H1 (cell line): ENCODE results near the gene SERGEF. TPM values are rescaled to one million over a fixed set of nuclear protein-coding genes. Genes with fewer than 3 reads are reported as not detected.

Source experiments
- CTCF ChIA-PET: fragments of 300-600 bp; sonication (Branson Sonifier 250); formaldehyde crosslinking; loops from one replicate; lab custom pipeline; 2021; ENCODE audit not compliant: partially characterized antibody; lab: Charles Lee
- POLR2A ChIA-PET: fragments of 300-600 bp; sonication (Branson Sonifier 250); formaldehyde crosslinking; loops from one replicate; lab custom pipeline; 2021; ENCODE audit warnings: inconsistent platforms; ENCODE audit not compliant: partially characterized antibody; lab: Charles Lee
- DNase-seq, 2 experiments: peaks; one replicate each; pipeline versions ENCODE4 v3.0.0 to v3.0.0-alpha.2; 2010 to 2022; ENCODE audit warnings: low spot score in 2 of 2, low read depth in 1 of 2, mixed read lengths in 1 of 2
- FAIRE-seq: peaks from 2 replicates; lab custom pipeline; 2011; peaks lifted over from hg19 to GRCh38; lab: Jason Lieb, UNC
- H2AFZ ChIP-seq: 2 replicates; pipeline ENCODE4 v1.8.1; 2012; ENCODE audit warnings: low read length, inconsistent platforms
- H2AK5ac ChIP-seq: 2 replicates; pipeline ENCODE4 v1.6.1; 2013; ENCODE audit warnings: low read depth, low read length
- H2BK120ac ChIP-seq: replicated peaks from 2 replicates; pipeline ENCODE3; 2013; ENCODE audit warnings: low read depth, low read length, inconsistent platforms
- H2BK12ac ChIP-seq: 2 replicates; pipeline ENCODE4 v1.6.1; 2013; ENCODE audit warnings: low read depth, low read length
- H2BK15ac ChIP-seq: 2 replicates; pipeline ENCODE4 v1.6.1; 2013; ENCODE audit warnings: low read length
- H2BK20ac ChIP-seq: 2 replicates; pipeline ENCODE4 v1.6.1; 2013; ENCODE audit warnings: low read length
- H2BK5ac ChIP-seq: 2 replicates; pipeline ENCODE4 v1.6.1; 2013; ENCODE audit warnings: low read depth, low read length
- H3K14ac ChIP-seq: 2 replicates; pipeline ENCODE4 v1.6.1; 2013; ENCODE audit warnings: inconsistent platforms; ENCODE audit not compliant: insufficient read length
- H3K18ac ChIP-seq: 2 replicates; pipeline ENCODE4 v1.6.1; 2013; ENCODE audit warnings: low read length; ENCODE audit errors: extremely low read depth
- H3K23ac ChIP-seq: 2 replicates; pipeline ENCODE4 v1.6.1; 2013; ENCODE audit warnings: inconsistent platforms; ENCODE audit not compliant: insufficient read length
- H3K23me2 ChIP-seq: 2 replicates; pipeline ENCODE4 v1.6.1; 2013; ENCODE audit warnings: low read depth, low read length
- H3K27ac ChIP-seq: 2 replicates; pipeline ENCODE4 v1.6.1; 2011; ENCODE audit warnings: low read depth, low read length, inconsistent platforms
- H3K27me3 ChIP-seq, 4 experiments: replicated peaks in 1 of 4; 1 replicate in 1 of 4; 2 replicates in 3 of 4; pipeline versions ENCODE4 v1.6.1 to v1.8.1; 2011 to 2013; ENCODE audit warnings: low read length in 3 of 4, mild to moderate bottlenecking in 3 of 4, inconsistent platforms in 2 of 4, mixed read lengths in 2 of 4, moderate library complexity in 1 of 4; ENCODE audit not compliant: control insufficient read depth in 3 of 4, insufficient read depth in 3 of 4; ENCODE audit errors: extremely low read depth in 1 of 4
- H3K36me3 ChIP-seq, 4 experiments: 2 replicates each; pipeline versions ENCODE4 v1.6.1 to v1.8.1; 2011 to 2013; ENCODE audit warnings: mild to moderate bottlenecking in 4 of 4, low read length in 3 of 4, moderate library complexity in 2 of 4, control low read depth in 1 of 4, inconsistent platforms in 1 of 4; ENCODE audit not compliant: insufficient read depth in 4 of 4, control insufficient read depth in 2 of 4
- H3K4ac ChIP-seq: replicated peaks from 2 replicates; pipeline ENCODE3; 2013; ENCODE audit warnings: low read length, low read depth, mixed read lengths, inconsistent platforms; ENCODE audit not compliant: insufficient read length
- H3K4me1 ChIP-seq, 4 experiments: replicated peaks in 1 of 4; 1 replicate in 1 of 4; 2 replicates in 3 of 4; pipeline versions ENCODE4 v1.6.1 to v1.8.1; 2011 to 2013; ENCODE audit warnings: low read length in 3 of 4, inconsistent platforms in 2 of 4, mixed read lengths in 1 of 4; ENCODE audit not compliant: insufficient read depth in 4 of 4, control insufficient read depth in 3 of 4
- H3K4me2 ChIP-seq, 2 experiments: 2 replicates each; pipeline versions ENCODE4 v1.6.1 to v1.8.1; 2011 to 2013; ENCODE audit warnings: low read depth in 2 of 2, low read length in 2 of 2, control low read depth in 1 of 2, inconsistent platforms in 1 of 2, mild to moderate bottlenecking in 1 of 2; ENCODE audit not compliant: insufficient read depth in 1 of 2
- H3K4me3 ChIP-seq, 4 experiments: fragments of 200-600, 300-600 bp in 1 of 4; sonication (generic), shearing (Covaris generic), sonication (Bioruptor Twin) in 1 of 4; 2 replicates each; pipeline versions ENCODE4 v1.5.1 to v1.8.1; 2011 to 2016; ENCODE audit warnings: low read length in 4 of 4, low read depth in 3 of 4, control low read depth in 2 of 4, inconsistent platforms in 2 of 4, mild to moderate bottlenecking in 2 of 4, mixed read lengths in 1 of 4, moderate library complexity in 1 of 4; ENCODE audit not compliant: insufficient read depth in 2 of 4; ENCODE audit errors: extremely low read depth in 1 of 4
- H3K56ac ChIP-seq: replicated peaks from 2 replicates; pipeline ENCODE3; 2013; ENCODE audit warnings: low read depth, mild to moderate bottlenecking, mixed read lengths, low read length, inconsistent platforms; ENCODE audit not compliant: insufficient read length
- H3K79me1 ChIP-seq: 2 replicates; pipeline ENCODE4 v1.6.1; 2013; ENCODE audit warnings: low read depth, low read length, control low read depth
- H3K79me2 ChIP-seq, 2 experiments: 2 replicates each; pipeline versions ENCODE4 v1.6.1 to v1.8.1; 2012 to 2013; ENCODE audit warnings: low read length in 2 of 2, mild to moderate bottlenecking in 2 of 2, inconsistent platforms in 1 of 2; ENCODE audit not compliant: insufficient read depth in 2 of 2, control insufficient read depth in 1 of 2
- H3K9ac ChIP-seq, 4 experiments: replicated peaks in 1 of 4; 1 replicate in 1 of 4; 2 replicates in 3 of 4; pipeline versions ENCODE4 v1.6.1 to v1.8.1; 2011 to 2013; ENCODE audit warnings: low read depth in 3 of 4, low read length in 3 of 4, control low read depth in 2 of 4, mild to moderate bottlenecking in 2 of 4, moderate library complexity in 2 of 4, inconsistent platforms in 1 of 4; ENCODE audit errors: extremely low read depth in 1 of 4
- H3K9me3 ChIP-seq, 2 experiments: 2 replicates each; pipeline versions ENCODE4 v1.6.1 to v1.8.1; 2012 to 2013; ENCODE audit warnings: mild to moderate bottlenecking in 2 of 2, moderate library complexity in 2 of 2, control low read depth in 1 of 2, inconsistent platforms in 1 of 2, low read depth in 1 of 2, low read length in 1 of 2, mixed read lengths in 1 of 2; ENCODE audit not compliant: insufficient read depth in 2 of 2
- H4K20me1 ChIP-seq, 2 experiments: replicated peaks in 1 of 2; 2 replicates each; pipeline versions ENCODE3 to v1.8.1; 2011 to 2013; ENCODE audit warnings: inconsistent platforms in 2 of 2, low read length in 2 of 2, mild to moderate bottlenecking in 1 of 2; ENCODE audit not compliant: insufficient read depth in 2 of 2, control insufficient read depth in 1 of 2
- H4K5ac ChIP-seq: 2 replicates; pipeline ENCODE4 v1.6.1; 2013; ENCODE audit warnings: low read length, low read depth, mixed read lengths, inconsistent platforms; ENCODE audit not compliant: insufficient read length
- H4K8ac ChIP-seq: 2 replicates; pipeline ENCODE4 v1.8.0; 2013; ENCODE audit warnings: mild to moderate bottlenecking, moderate library complexity, low read length, inconsistent platforms; ENCODE audit not compliant: insufficient read depth; ENCODE audit errors: extremely low read depth
- H4K91ac ChIP-seq: replicated peaks from 2 replicates; pipeline ENCODE3; 2013; ENCODE audit warnings: low read length, mixed read lengths, inconsistent platforms; ENCODE audit not compliant: insufficient read length
- BCL11A ChIP-seq, 2 experiments: IDR thresholded peaks; one replicate each; pipeline ENCODE4 v1.6.1; 2011; ENCODE audit warnings: low read depth in 2 of 2, low read length in 2 of 2, mild to moderate bottlenecking in 2 of 2
- CBX8 ChIP-seq: fragments of 300-800, 300-1000 bp; sonication (generic); IDR thresholded peaks from 2 replicates; pipeline ENCODE4 v1.7.1; 2016; ENCODE audit warnings: low read depth, low read length, borderline replicate concordance
- CREB1 ChIP-seq: IDR thresholded peaks from 2 replicates; pipeline ENCODE4 v1.6.1; 2012; ENCODE audit warnings: inconsistent platforms
- KDM4A ChIP-seq: IDR thresholded peaks from one replicate; pipeline ENCODE4 v1.7.1; 2012; ENCODE audit warnings: low read depth, mild to moderate bottlenecking, moderate library complexity, low read length, inconsistent platforms; ENCODE audit not compliant: severe bottlenecking
- MAFK ChIP-seq: IDR thresholded peaks from 2 replicates; pipeline ENCODE4 v1.6.1; 2012; ENCODE audit warnings: low read depth, mild to moderate bottlenecking, improper control_type of control experiment, low read length
- PHF8 ChIP-seq: fragments of 200-600 bp; sonication (generic); conservative IDR thresholded peaks from 2 replicates; pipeline ENCODE4 v1.7.1; 2012; ENCODE audit warnings: low read depth, mild to moderate bottlenecking, inconsistent platforms, low read length, moderate library complexity
- RAD21 ChIP-seq, 2 experiments: IDR thresholded peaks in 1 of 2; conservative IDR thresholded peaks in 1 of 2; 2 replicates each; pipeline ENCODE4 v1.6.1; 2011; ENCODE audit warnings: low read depth in 2 of 2, low read length in 2 of 2, improper control_type of control experiment in 1 of 2, inconsistent platforms in 1 of 2, mild to moderate bottlenecking in 1 of 2, moderate library complexity in 1 of 2
- SAP30 ChIP-seq: fragments of 300-600 bp; sonication (generic); IDR thresholded peaks from 2 replicates; pipeline ENCODE4 v1.7.1; 2012; ENCODE audit warnings: low read length, moderate library complexity, mild to moderate bottlenecking, inconsistent platforms; ENCODE audit not compliant: insufficient read depth, insufficient replicate concordance
- SIRT6 ChIP-seq: IDR thresholded peaks from one replicate; pipeline ENCODE4 v1.7.1; 2012; ENCODE audit warnings: low read length, inconsistent platforms
- SUZ12 ChIP-seq: fragments of 200-600 bp; sonication (generic); IDR thresholded peaks from 2 replicates; pipeline ENCODE4 v1.6.1; 2012; ENCODE audit warnings: mild to moderate bottlenecking, inconsistent platforms, low read length, moderate library complexity, mixed read lengths
- TAF7 ChIP-seq: optimal IDR thresholded peaks from 2 replicates; pipeline ENCODE3; 2011; ENCODE audit warnings: low read depth, mild to moderate bottlenecking, inconsistent platforms, low read length, moderate library complexity, borderline replicate concordance
- TEAD4 ChIP-seq: IDR thresholded peaks from 2 replicates; pipeline ENCODE4 v1.6.1; 2012; ENCODE audit warnings: low read depth, low read length, inconsistent platforms, mixed read lengths
- WGBS, 2 experiments: shearing (Covaris generic) in 1 of 2; methylation state at CpG; one replicate each; pipeline versions ENCODE4 v1.1.6 to v1.1.7; 2013 to 2015; ENCODE audit warnings: low lambda C conversion rate in 2 of 2, mixed read lengths in 2 of 2, inconsistent platforms in 1 of 2, low coverage in 1 of 2, missing lambda C conversion rate in 1 of 2; ENCODE audit not compliant: insufficient replicate concordance in 2 of 2, insufficient coverage in 1 of 2, insufficient read length in 1 of 2; ENCODE audit errors: extremely low coverage in 1 of 2, missing lambda C conversion rate in 1 of 2; 5-methylcytosine and 5-hydroxymethylcytosine counted together
- polyA plus RNA-seq, 7 experiments: library from polyadenylated mRNA; depleted of rRNA in 3 of 7; stranded (reverse) in 5 of 7; unstranded in 2 of 7; fragments of >200 nt in 5 of 7; fragments of 200-250 nt in 2 of 7; gene quantifications; 1 replicate in 5 of 7; 2 replicates in 1 of 7; 4 replicates in 1 of 7; pipeline versions ENCODE4 v1.2.1 to v1.2.3, GENCODE V29; 2011 to 2013; ENCODE audit warnings: missing spikeins in 2 of 7, mixed read lengths in 2 of 7
- total RNA-seq: library from RNA; stranded (reverse); fragmentation: NEBNext Ultra II Directional; extraction: Animal tissue kit (Norgen Biotek cat#: 25700); gene quantifications from 2 replicates; pipeline ENCODE4 v1.2.1, GENCODE V29; 2021

SERGEF gene
- total and polyA plus RNA-seq, 2 of the 8 experiments (the other 6 are each of a cell fraction or from before 2014, with no cell fraction given) = 16.6 to 28.8 TPM

DNA sequence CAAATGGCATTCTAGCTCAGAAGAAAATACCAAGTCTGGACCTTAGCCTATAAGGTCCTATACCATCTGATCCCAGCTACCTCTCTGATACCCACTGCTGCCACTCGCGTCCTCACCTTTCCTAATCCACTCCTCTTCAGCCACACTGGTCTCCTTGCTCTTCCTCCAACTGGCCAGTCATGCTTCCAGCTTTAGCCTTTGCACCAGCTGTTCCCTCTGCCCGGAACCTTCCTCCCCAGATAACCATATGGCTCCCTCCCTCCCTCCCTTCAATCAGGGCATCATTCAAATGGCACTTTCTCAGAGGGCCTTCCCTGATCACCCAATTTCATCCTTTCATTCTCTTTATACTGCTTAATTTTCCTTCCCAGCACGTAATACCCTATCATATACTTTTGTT lies 210.4 kb downstream of the SERGEF start:
- H2AK5ac ChIP-seq = no peak overlapping the region
- ChIA-PET CTCF (interaction anchor here (0.8 to 3.1 kb wide), 16 partner anchors 9 to 128 kb away, joined by 3 to 14 read pairs (median 5); no protein-coding TSS in a partner anchor), POLR2A (no interaction called here)
- no peak overlapping the region for H4K5ac ChIP-seq
- no peak for DNase-seq
- no peak overlapping the region for H3K9ac ChIP-seq
- no peak overlapping the region for H2BK20ac ChIP-seq
- no peak overlapping the region for H2AFZ ChIP-seq
- no peak overlapping the region for H2BK120ac ChIP-seq
- H3K9me3 ChIP-seq = peaks cover 0 to 5% of the 10 kb centered on the region in 2 experiments; a peak in 2 of 4 replicates
- H4K91ac ChIP-seq = no peak overlapping the region
- peaks cover 0 to 11% (median 4%) of the 10 kb centered on the region in 4 experiments; a peak in 5 of 7 replicates for H3K4me1 ChIP-seq
- H3K4me2 ChIP-seq = no peak overlapping the region
- H3K36me3 ChIP-seq = no peaks in the 10 kb centered on the region
- H3K79me1 ChIP-seq = no peaks in the 10 kb centered on the region
- no peak overlapping the region for H3K4me3 ChIP-seq
- WGBS, 2 experiments = 76% methylated on average over 3 of the region's 4 CpGs; no CpG with 5 or more reads in 1 of the 2 experiments
- no peak overlapping the region for H3K4ac ChIP-seq
- H3K27me3 ChIP-seq = no peaks in the 10 kb centered on the region; a peak in 1 of 7 replicates
- H4K8ac ChIP-seq = no peak overlapping the region
- no peak overlapping the region for H3K18ac ChIP-seq
- H3K79me2 ChIP-seq = no peaks in the 10 kb centered on the region
- H3K23me2 ChIP-seq = no peaks in the 10 kb centered on the region
- no peak for FAIRE-seq
- no peak overlapping the region for H3K14ac ChIP-seq
- no peak overlapping the region for H2BK15ac ChIP-seq
- H3K23ac ChIP-seq = no peak overlapping the region
- H2BK5ac ChIP-seq = no peak overlapping the region
- no peak overlapping the region for H3K27ac ChIP-seq
- H3K56ac ChIP-seq = no peak overlapping the region
- TF ChIP-seq CBX8 = no peak
- no peak for TF ChIP-seq SAP30
- TF ChIP-seq KDM4A = no peak
- no peak for TF ChIP-seq RAD21 (IDR thresholded peaks at IDR 0.05 in 1 of 2, conservative IDR thresholded peaks at IDR 0.05 in 1 of 2; ENCODE audit: low read depth in 2 of 2, low read length in 2 of 2)
- TF ChIP-seq TAF7 = no peak
- no peak for TF ChIP-seq MAFK
- TF ChIP-seq PHF8 = no peak
- no peak for TF ChIP-seq SUZ12
- no peak for TF ChIP-seq BCL11A (IDR thresholded peaks at IDR 0.05; ENCODE audit: low read depth in 2 of 2, low read length in 2 of 2)
- no peak for TF ChIP-seq CREB1
- no peak for TF ChIP-seq TEAD4
- TF ChIP-seq SIRT6 = no peak
- no peak overlapping the region; the same call in 1 of the 2 replicates for H2BK12ac ChIP-seq
- H4K20me1 ChIP-seq = no peaks in the 10 kb centered on the region
